ENCODE data around the gene FAM219B.
"Not testable (repeated sequence)": the region's sequence is repeated elsewhere in the genome, so short reads cannot be mapped to it uniquely, and the experiment has no call there.

The FAM219B gene

DNA sequence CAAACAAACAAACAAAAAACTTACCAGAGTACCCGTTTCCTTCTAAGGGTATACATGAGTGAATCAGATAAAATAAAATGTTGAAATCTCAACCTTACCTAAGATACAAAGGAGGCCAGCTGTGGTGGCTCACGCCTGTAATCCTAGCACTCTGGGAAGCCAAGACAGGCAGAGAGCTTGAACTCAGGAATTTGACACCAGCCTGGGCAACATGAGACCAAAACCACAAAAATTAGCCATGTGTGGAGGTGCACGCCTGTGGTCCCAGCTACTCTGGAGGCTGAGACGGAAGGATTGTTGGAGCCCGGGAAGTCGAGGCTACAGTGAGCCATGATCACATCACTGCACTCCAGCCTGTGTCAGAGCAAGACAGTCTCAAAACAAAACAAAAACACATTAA lies 11.0 kb upstream of the FAM219B start:
- H3K4me3 ChIP-seq (ENCODE audit: low read length), result no peak overlapping the region
- TF ChIP-seq, protein P1, sequence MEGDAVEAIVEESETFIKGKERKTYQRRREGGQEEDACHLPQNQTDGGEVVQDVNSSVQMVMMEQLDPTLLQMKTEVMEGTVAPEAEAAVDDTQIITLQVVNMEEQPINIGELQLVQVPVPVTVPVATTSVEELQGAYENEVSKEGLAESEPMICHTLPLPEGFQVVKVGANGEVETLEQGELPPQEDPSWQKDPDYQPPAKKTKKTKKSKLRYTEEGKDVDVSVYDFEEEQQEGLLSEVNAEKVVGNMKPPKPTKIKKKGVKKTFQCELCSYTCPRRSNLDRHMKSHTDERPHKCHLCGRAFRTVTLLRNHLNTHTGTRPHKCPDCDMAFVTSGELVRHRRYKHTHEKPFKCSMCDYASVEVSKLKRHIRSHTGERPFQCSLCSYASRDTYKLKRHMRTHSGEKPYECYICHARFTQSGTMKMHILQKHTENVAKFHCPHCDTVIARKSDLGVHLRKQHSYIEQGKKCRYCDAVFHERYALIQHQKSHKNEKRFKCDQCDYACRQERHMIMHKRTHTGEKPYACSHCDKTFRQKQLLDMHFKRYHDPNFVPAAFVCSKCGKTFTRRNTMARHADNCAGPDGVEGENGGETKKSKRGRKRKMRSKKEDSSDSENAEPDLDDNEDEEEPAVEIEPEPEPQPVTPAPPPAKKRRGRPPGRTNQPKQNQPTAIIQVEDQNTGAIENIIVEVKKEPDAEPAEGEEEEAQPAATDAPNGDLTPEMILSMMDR (IDR thresholded peaks at IDR 0.05; ENCODE audit: insufficient read depth, low read depth, low read length, missing control alignments), result no peak
- DNase-seq (ENCODE audit: low read depth), result no peak

DNA sequence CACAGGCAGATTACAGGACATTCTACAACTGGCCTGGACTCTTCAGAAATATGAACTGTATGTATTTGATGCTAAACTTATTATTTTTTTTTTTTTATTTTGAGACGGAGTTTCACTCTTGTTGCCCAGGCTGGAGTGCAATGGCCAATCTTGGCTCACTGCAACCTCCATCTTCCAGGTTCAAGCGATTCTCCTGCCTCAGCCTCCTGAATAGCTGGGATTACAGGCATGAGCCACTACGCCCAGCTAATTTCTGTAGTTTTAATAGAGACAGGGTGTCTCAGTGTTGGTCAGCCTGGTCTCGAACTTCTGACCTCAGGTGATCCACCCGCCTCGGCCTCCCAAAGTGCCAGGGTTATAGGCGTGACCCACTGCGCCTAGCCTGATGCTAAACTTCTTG lies 7.1 kb upstream of the FAM219B start:
- DNase-seq (ENCODE audit: low read depth); H3K4me3 ChIP-seq (ENCODE audit: low read length): not testable (repeated sequence)

DNA sequence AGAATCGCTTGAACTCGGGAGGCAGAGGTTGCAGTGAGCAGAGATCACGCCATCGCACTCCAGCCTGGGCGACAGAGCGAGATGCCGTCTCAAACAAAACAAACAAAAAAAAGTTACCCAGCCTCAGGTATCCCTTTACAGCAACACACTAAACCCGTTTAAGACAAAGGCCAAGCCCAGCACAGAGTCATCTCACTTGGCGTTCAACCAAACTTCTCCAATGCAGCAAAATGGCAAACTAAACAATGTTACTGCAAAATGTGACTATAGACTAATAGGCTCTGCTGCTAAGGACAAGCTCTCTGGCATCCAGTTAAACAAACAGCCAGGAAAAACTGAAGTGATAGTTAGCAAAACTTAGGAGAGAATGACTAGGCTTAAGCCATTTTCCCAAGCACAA lies 6.4 kb upstream of the FAM219B start:
- no peak overlapping the region for H3K4me3 ChIP-seq (ENCODE audit: low read length)
- TF ChIP-seq, protein P1 (IDR thresholded peaks at IDR 0.05; ENCODE audit: insufficient read depth, low read depth, low read length, missing control alignments), result no peak
- DNase-seq (ENCODE audit: low read depth), result peak; percentile 41

DNA sequence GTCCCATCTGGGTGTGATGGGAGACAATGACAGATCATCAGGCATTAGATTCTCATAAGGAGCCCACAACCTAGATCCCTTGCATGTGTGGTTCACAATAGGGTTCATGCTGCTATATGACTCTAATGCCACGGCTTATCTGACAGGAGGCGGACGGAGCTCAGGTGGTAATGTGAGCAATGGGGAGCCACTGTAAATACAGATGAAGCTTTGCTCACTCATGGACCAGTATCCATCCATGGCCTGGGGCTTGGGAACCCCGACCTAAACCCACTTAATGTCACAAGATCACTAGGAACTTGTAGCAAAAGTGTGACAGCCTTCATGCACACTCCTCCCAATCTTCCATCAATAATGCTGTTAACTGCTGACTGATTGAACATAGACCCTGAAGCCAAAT lies 2.0 kb upstream of the FAM219B start:
- no peak for DNase-seq (ENCODE audit: low read depth)
- H3K4me3 ChIP-seq (ENCODE audit: low read length), result no peak overlapping the region
- TF ChIP-seq, protein P1 (IDR thresholded peaks at IDR 0.05; ENCODE audit: insufficient read depth, low read depth, low read length, missing control alignments), result no peak

DNA sequence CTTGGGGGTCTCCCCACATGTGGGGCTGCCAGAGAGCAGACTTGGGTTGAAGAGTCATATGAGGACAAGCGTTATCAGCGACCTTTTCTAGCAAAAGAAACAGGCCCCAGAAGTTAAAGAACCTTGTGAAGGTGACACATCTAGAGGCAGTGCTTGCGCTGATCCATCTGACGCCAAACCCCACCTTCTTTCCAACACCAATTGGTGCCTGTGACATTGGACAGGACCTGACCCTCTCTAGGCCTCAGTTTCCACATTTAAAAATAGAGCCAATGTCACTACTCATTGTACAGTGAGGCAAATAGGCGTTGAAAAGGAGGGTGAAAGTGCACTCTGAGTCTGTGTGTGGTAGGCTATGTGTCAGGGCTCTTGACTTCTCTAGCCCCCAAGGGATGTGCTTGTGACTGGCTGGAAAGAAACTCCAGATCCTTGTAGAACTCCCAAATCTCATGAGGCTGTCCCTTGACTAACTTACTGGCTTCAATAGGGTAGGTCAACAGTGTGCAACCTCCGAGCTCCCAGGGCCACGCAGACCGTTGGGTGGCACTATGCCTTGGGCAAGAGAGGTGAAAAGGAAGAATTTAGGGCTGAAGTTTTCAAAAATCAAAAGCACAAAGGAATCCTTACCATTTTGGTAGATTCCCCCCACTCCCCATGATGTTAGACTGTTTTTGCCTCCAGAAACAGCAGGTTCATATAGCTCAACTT lies 666 bp upstream of the FAM219B start:
- DNase-seq (ENCODE audit: low read depth), result peak; percentile 13
- H3K4me3 ChIP-seq (ENCODE audit: low read length), result peak overlapping the region; percentile 78
- TF ChIP-seq, protein P1 (IDR thresholded peaks at IDR 0.05; ENCODE audit: insufficient read depth, low read depth, low read length, missing control alignments), result no peak

DNA sequence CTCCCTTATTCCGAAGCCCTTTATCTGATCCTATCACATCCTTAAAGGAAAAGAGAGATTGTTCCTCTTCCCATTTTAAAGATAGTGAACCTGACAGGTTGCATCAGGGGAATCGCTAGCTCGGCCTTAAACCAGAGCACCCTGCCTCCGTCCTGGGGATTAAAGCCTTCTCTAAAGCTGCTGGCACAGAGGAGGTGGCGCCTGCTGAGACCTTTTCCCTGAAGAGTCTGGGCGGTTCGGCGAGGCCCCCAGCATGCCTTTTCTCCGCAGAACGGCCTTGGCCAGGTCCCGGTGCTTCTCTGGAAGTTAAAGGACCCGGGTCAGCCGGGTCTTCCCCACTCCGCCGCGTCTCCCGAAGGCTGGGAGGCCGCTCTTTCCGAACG lies 593 bp downstream of the FAM219B start:
- H3K4me3 ChIP-seq (ENCODE audit: low read length), result peak overlapping the region; percentile 78
- peak; percentile 37 for DNase-seq (ENCODE audit: low read depth)
- TF ChIP-seq, protein P1 (IDR thresholded peaks at IDR 0.05; ENCODE audit: insufficient read depth, low read depth, low read length, missing control alignments), result no peak

DNA sequence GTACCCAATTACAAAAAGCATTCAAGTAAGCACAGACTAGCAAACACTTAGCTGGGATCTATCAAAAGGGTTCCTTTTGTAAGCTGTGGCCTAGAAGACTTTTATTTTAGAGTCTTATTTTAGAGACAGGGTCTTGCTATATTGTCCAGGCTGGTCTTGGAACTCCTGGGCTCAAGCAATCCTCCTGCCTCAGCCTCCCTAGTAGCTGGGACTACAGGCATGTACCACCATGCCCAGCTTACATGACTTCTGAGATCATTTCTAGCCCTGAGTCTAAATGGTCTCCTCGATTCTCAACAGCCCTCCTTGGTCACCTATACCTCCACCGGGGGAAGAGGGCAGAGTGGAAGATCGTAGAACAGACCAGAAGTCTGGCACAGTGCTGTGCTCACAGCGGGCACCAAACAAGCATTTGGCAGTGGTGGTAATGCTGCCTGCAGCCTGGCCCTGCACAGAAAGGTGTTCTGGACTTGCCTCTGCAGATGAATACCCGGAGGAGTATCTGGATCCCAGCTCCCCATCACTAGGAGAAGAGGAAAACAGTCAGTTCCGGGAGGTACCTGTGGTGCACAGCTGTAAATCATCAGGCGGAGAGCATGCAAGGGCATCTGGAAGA lies 2.4 kb downstream of the FAM219B start:
- TF ChIP-seq, protein P1 (IDR thresholded peaks at IDR 0.05; ENCODE audit: insufficient read depth, low read depth, low read length, missing control alignments), result no peak
- DNase-seq (ENCODE audit: low read depth), result no peak
- no peak overlapping the region for H3K4me3 ChIP-seq (ENCODE audit: low read length)

Data from epithelial cell of esophagus (primary cell).